DOHH2 (cell line): ENCODE data around the gene ZFR.

Experiments
- H3F3A ChIP-seq: fragments of 200-600 bp; sonication (generic), shearing (Covaris generic); 2 replicates; pipeline ENCODE4 v1.6.0; 2016; ENCODE audit warnings: antibody characterized with exemption, mild to moderate bottlenecking; ENCODE audit not compliant: control insufficient read depth, insufficient read depth
- H3K27ac ChIP-seq: fragments of 200-600 bp; sonication (generic); 2 replicates; pipeline ENCODE4 v1.5.1; 2014; ENCODE audit warnings: low read depth, mild to moderate bottlenecking, low read length, moderate library complexity
- H3K27me3 ChIP-seq: fragments of 200-600 bp; sonication (generic); 2 replicates; pipeline ENCODE4 v1.6.1; 2014; ENCODE audit warnings: mild to moderate bottlenecking, low read length, mixed read lengths; ENCODE audit not compliant: control insufficient read depth
- H3K36me3 ChIP-seq: fragments of 200-600 bp; sonication (generic); 2 replicates; pipeline ENCODE4 v1.6.1; 2014; ENCODE audit warnings: mild to moderate bottlenecking, low read length, moderate library complexity, mixed read lengths; ENCODE audit not compliant: control insufficient read depth
- H3K4me1 ChIP-seq: fragments of 200-600 bp; sonication (generic); 2 replicates; pipeline ENCODE4 v1.6.1; 2014; ENCODE audit warnings: mild to moderate bottlenecking, low read length, mixed read lengths; ENCODE audit not compliant: control insufficient read depth
- H3K4me2 ChIP-seq: fragments of 200-600 bp; sonication (generic); 2 replicates; pipeline ENCODE4 v1.6.0; 2014; ENCODE audit warnings: mild to moderate bottlenecking, low read length, moderate library complexity
- H3K4me3 ChIP-seq: fragments of 200-600 bp; sonication (generic); 2 replicates; pipeline ENCODE4 v1.5.1; 2014; ENCODE audit warnings: mild to moderate bottlenecking, low read length, mixed read lengths
- H3K79me2 ChIP-seq: fragments of 200-600 bp; sonication (generic); 2 replicates; pipeline ENCODE4 v1.6.1; 2014; ENCODE audit warnings: mild to moderate bottlenecking, low read length, mixed read lengths; ENCODE audit not compliant: control insufficient read depth
- H3K9me2 ChIP-seq: fragments of 200-600 bp; sonication (generic); replicated peaks from 2 replicates; pipeline ENCODE4 v1.6.1; 2014; ENCODE audit warnings: mild to moderate bottlenecking, low read length, mixed read lengths; ENCODE audit not compliant: control insufficient read depth
- H3K9me3 ChIP-seq: fragments of 200-600 bp; sonication (generic); 2 replicates; pipeline ENCODE4 v1.6.1; 2014; ENCODE audit warnings: antibody characterized with exemption, low read length, mixed read lengths; ENCODE audit not compliant: control insufficient read depth, insufficient read depth
- H4K20me1 ChIP-seq: fragments of 200-600 bp; sonication (generic); 2 replicates; pipeline ENCODE4 v1.6.0; 2014; ENCODE audit warnings: low read depth, mild to moderate bottlenecking, antibody characterized with exemption, low read length, moderate library complexity; ENCODE audit not compliant: control insufficient read depth, insufficient read depth
- EZH2phosphoT487 ChIP-seq: fragments of 200-600 bp; sonication (generic); IDR thresholded peaks from 2 replicates; pipeline ENCODE4 v1.6.1; 2017; ENCODE audit warnings: borderline replicate concordance, mild to moderate bottlenecking, antibody characterized with exemption, low read length, moderate library complexity, mixed read lengths
- TF ChIP-seq, protein P1 (sequence below): fragments of 200-600 bp; sonication (generic); IDR thresholded peaks from one replicate; pipeline ENCODE4 v1.5.1; 2014; ENCODE audit warnings: antibody characterized with exemption, mild to moderate bottlenecking, low read depth, low read length; ENCODE audit not compliant: poor library complexity, severe bottlenecking

The ZFR gene

DNA sequence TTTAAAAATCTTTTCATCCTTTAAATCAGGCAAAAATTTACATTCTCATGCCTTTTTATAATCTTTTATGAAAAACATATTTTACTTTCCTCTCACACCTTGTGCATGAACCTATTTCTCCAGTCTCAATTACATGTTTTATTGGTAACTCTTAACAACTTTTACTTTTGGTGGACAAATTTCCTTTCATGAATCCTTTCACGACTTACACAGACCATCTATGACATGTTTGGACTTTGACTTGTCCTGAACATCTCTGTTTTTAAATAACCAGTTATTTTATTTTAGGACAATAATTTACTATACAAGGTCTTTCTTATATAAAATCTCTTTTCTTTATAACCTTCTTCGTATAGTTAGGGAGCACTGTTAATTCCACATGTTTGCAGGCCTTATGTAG, 105.3 kb downstream of the ZFR start:
- Histone ChIP-seq H3K4me3 (no peak overlapping the region), H3K27me3 (no peaks in the 10 kb centered on the region), H3K4me1 (no peaks in the 10 kb centered on the region), H3K9me3 (peaks cover 9% of the 10 kb centered on the region; the same call in 1 of the 2 replicates), H3K27ac (no peak overlapping the region), H3K9me2 (no peaks in the 10 kb centered on the region), H4K20me1 (no peaks in the 10 kb centered on the region), H3K4me2 (no peak overlapping the region), H3K36me3 (no peaks in the 10 kb centered on the region), H3F3A (no peaks in the 10 kb centered on the region), H3K79me2 (no peaks in the 10 kb centered on the region)
- TF ChIP-seq EZH2phosphoT487, result no peak
- TF ChIP-seq, protein P1, sequence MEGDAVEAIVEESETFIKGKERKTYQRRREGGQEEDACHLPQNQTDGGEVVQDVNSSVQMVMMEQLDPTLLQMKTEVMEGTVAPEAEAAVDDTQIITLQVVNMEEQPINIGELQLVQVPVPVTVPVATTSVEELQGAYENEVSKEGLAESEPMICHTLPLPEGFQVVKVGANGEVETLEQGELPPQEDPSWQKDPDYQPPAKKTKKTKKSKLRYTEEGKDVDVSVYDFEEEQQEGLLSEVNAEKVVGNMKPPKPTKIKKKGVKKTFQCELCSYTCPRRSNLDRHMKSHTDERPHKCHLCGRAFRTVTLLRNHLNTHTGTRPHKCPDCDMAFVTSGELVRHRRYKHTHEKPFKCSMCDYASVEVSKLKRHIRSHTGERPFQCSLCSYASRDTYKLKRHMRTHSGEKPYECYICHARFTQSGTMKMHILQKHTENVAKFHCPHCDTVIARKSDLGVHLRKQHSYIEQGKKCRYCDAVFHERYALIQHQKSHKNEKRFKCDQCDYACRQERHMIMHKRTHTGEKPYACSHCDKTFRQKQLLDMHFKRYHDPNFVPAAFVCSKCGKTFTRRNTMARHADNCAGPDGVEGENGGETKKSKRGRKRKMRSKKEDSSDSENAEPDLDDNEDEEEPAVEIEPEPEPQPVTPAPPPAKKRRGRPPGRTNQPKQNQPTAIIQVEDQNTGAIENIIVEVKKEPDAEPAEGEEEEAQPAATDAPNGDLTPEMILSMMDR, result no peak

DNA sequence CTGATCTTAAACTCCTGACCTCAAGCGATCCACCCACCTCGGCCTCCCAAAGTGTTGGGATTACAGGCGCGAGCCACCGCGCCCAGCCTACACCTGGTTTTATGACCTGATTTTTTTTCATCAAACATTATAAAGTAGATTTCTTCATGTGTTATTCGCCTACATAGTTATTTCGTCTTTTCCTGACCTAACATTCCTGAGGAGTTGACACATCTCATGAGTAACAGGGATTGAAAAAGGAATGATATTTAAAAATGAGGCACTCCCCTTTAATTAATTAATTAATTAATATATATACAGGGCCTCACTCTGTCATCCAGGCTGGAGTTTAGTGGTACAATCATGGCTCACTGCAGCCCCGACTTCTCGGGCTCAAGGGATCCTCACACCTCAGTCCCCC, 111.6 kb downstream of the ZFR start:
- no peak overlapping the region for H3K4me2 ChIP-seq
- no peaks in the 10 kb centered on the region for H3K9me3 ChIP-seq
- no peaks in the 10 kb centered on the region for H3F3A ChIP-seq
- no peak overlapping the region for H3K4me3 ChIP-seq
- H3K9me2 ChIP-seq, result no peaks in the 10 kb centered on the region
- H3K36me3 ChIP-seq, result no peaks in the 10 kb centered on the region
- no peaks in the 10 kb centered on the region for H4K20me1 ChIP-seq
- H3K4me1 ChIP-seq, result peaks cover 3% of the 10 kb centered on the region
- H3K79me2 ChIP-seq, result no peaks in the 10 kb centered on the region
- H3K27me3 ChIP-seq, result no peaks in the 10 kb centered on the region
- TF ChIP-seq, protein P1, result no peak
- TF ChIP-seq EZH2phosphoT487, result no peak
- no peak overlapping the region for H3K27ac ChIP-seq

DNA sequence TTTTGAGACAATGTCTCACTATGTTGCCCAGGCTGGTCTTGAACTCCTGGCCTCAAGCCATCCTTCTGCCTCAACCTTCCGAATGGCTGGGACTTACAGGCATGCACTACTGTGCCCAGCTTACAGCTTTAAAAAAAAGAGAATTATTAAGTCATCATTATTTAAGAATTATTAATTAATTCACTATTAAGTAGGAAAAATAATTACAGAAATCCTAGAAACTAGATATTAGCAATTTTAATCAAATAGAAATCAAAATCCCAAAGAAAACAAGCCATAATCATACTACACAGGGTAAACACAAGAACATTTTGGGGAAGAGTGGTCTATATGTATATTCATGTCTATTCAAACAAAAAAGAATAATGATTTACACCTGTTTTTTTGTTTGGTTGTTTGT, 112.2 kb downstream of the ZFR start:
- Histone ChIP-seq H3K4me3 (no peak overlapping the region), H3K27me3 (no peaks in the 10 kb centered on the region), H3K36me3 (no peaks in the 10 kb centered on the region), H3K4me2 (no peak overlapping the region), H3K9me2 (no peaks in the 10 kb centered on the region), H3K4me1 (peaks cover 3% of the 10 kb centered on the region), H3F3A (no peaks in the 10 kb centered on the region), H3K79me2 (no peaks in the 10 kb centered on the region), H3K27ac (no peak overlapping the region), H4K20me1 (no peaks in the 10 kb centered on the region), H3K9me3 (no peaks in the 10 kb centered on the region)
- TF ChIP-seq, protein P1, result no peak
- no peak for TF ChIP-seq EZH2phosphoT487

DNA sequence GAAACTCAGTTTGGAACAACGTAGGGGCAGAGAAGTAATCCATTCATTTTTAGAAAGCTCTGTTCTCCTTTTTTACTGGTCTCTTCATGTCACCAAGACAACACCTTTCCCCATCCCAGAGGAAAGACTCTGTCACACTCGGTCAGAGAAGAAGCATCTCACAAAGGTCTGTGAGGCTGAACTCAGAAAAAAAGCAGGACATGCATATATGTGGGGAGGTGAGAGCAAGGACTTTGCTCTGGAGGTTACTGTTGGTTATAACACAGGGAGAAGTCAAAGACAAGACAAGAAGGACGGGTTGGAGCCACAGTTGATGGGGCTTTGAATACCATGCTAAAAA, 112.6 kb downstream of the ZFR start:
- Histone ChIP-seq H3K4me3 (no peak overlapping the region), H3K9me2 (no peaks in the 10 kb centered on the region), H3K9me3 (no peaks in the 10 kb centered on the region), H3F3A (no peaks in the 10 kb centered on the region), H3K27me3 (no peaks in the 10 kb centered on the region), H3K4me1 (peaks cover 3% of the 10 kb centered on the region), H3K27ac (no peak overlapping the region), H3K36me3 (no peaks in the 10 kb centered on the region), H3K4me2 (no peak overlapping the region), H4K20me1 (no peaks in the 10 kb centered on the region), H3K79me2 (no peaks in the 10 kb centered on the region)
- TF ChIP-seq EZH2phosphoT487, result no peak
- TF ChIP-seq, protein P1, result no peak
